Skeletal muscle tissue (tissue), 4 donors: ENCODE measurements around the gene KIF16B. TPM values are rescaled to one million over a fixed set of nuclear protein-coding genes. Genes with fewer than 3 reads are reported as not detected.

Experiments used
- H3K27ac ChIP-seq: one replicate; pipeline ENCODE4 v1.7.0; 2013; ENCODE audit warnings: mild to moderate bottlenecking, low read depth, low read length, inconsistent platforms
- H3K27me3 ChIP-seq, 3 donors: one replicate each; pipeline ENCODE4 v1.7.0; 2013; ENCODE audit warnings: low read length in 3 of 3; ENCODE audit not compliant: control insufficient read depth in 3 of 3, insufficient read depth in 3 of 3
- H3K36me3 ChIP-seq, 3 donors: one replicate each; pipeline ENCODE4 v1.7.0; 2013; ENCODE audit warnings: low read length in 3 of 3; ENCODE audit not compliant: control insufficient read depth in 3 of 3, insufficient read depth in 3 of 3
- H3K4me1 ChIP-seq, 3 donors: one replicate each; pipeline ENCODE4 v1.7.0; 2013; ENCODE audit warnings: low read length in 3 of 3, mild to moderate bottlenecking in 3 of 3; ENCODE audit not compliant: control insufficient read depth in 3 of 3, insufficient read depth in 3 of 3
- H3K4me3 ChIP-seq, 3 donors: one replicate each; pipeline ENCODE4 v1.7.0; 2013; ENCODE audit warnings: low read length in 3 of 3
- H3K9ac ChIP-seq, 3 donors: one replicate each; pipeline ENCODE4 v1.7.0; 2013; ENCODE audit warnings: low read length in 3 of 3, mild to moderate bottlenecking in 3 of 3, moderate library complexity in 2 of 3, low read depth in 1 of 3
- H3K9me3 ChIP-seq, 3 donors: one replicate each; pipeline ENCODE4 v1.7.0; 2013; ENCODE audit warnings: low read length in 3 of 3; ENCODE audit not compliant: control insufficient read depth in 3 of 3
- total RNA-seq: library from RNA; depleted of rRNA; stranded (reverse); fragments of >200 nt; gene quantifications from one replicate; pipeline ENCODE4 v1.2.3, GENCODE V29; 2014
- donor health status: Osteomylitis.

The KIF16B gene
- total RNA-seq, 1 donor from 2014 or later, result 42.8 TPM

DNA sequence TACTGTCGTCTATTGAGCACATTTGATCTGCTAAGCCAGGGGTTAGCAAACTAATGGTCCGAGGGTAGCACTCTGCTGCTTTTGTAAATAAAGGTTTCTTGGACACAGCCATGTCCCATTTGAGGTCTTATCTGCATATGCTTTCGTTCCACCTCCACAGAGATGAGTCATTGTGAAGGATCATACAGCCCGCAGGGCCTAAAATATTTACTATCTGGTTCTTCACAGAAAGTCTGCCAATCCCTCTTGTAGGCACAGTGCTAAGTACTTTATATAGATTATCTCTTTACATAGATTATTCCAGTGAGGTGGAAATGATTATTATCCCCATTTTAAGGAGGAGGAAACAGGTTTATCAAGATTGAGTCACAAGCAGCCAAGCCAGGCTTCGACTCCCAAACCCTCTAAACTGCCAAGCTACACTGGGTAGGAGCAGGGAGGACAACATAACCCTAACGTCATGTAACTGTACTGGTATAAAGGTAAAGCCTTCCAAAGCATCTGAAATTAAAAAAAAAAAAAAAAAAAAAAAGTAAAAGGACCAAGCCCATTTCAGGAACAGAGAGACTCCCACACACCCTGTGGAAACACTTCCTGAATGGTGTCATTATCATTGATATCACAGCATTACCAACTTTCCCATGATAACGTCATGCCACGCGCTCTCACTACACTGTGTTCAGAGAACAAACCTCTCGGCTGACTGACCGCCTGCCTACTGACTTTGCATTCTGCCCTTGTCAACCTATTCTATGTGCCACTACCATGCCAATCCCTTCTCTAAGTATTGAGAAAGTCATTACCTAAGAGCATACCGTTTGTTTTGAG is 101.0 kb downstream of the KIF16B start:
- no peak overlapping the region for H3K27ac ChIP-seq
- no peaks in the 10 kb centered on the region for H3K9me3 ChIP-seq
- H3K9ac ChIP-seq, result no peak overlapping the region
- peaks cover 17 to 21% (median 20%) of the 10 kb centered on the region in 3 donors for H3K4me1 ChIP-seq
- no peaks in the 10 kb centered on the region for H3K27me3 ChIP-seq
- H3K4me3 ChIP-seq, result no peak overlapping the region
- no peaks in the 10 kb centered on the region for H3K36me3 ChIP-seq

GRCh38 chr20:16469395-16469905 is 103.8 kb downstream of the KIF16B start:
- no peaks in the 10 kb centered on the region for H3K27me3 ChIP-seq
- H3K4me3 ChIP-seq, result no peak overlapping the region
- H3K9ac ChIP-seq, result no peak overlapping the region
- no peaks in the 10 kb centered on the region for H3K9me3 ChIP-seq
- H3K27ac ChIP-seq, result no peak overlapping the region
- no peaks in the 10 kb centered on the region for H3K36me3 ChIP-seq
- peaks cover 7 to 8% (median 7%) of the 10 kb centered on the region in 3 donors for H3K4me1 ChIP-seq

DNA sequence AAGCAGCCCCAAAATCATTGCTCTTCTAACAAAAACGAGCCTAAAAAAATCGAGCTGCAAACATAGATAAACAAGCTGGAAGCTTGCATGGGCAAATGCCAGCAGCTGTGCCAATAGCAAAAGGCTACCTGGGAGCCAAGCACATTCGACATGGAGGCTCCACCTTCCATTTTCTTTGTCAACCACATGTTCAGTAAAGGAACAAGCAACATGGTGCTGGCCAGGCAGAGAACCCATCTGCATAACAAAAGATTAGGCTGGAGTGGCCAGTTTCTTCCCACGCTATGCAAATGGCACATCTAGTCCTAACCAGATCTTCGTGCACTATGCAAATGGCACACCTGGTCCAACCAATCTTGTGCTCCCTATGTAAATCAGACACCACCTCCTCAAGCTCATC is 110.5 kb downstream of the KIF16B start:
- no peaks in the 10 kb centered on the region for H3K36me3 ChIP-seq
- no peaks in the 10 kb centered on the region for H3K9me3 ChIP-seq
- peaks cover 0 to 7% (median 7%) of the 10 kb centered on the region in 3 donors for H3K4me1 ChIP-seq
- H3K4me3 ChIP-seq, result no peak overlapping the region
- no peak overlapping the region for H3K27ac ChIP-seq
- H3K27me3 ChIP-seq, result no peaks in the 10 kb centered on the region
- H3K9ac ChIP-seq, result no peak overlapping the region

DNA sequence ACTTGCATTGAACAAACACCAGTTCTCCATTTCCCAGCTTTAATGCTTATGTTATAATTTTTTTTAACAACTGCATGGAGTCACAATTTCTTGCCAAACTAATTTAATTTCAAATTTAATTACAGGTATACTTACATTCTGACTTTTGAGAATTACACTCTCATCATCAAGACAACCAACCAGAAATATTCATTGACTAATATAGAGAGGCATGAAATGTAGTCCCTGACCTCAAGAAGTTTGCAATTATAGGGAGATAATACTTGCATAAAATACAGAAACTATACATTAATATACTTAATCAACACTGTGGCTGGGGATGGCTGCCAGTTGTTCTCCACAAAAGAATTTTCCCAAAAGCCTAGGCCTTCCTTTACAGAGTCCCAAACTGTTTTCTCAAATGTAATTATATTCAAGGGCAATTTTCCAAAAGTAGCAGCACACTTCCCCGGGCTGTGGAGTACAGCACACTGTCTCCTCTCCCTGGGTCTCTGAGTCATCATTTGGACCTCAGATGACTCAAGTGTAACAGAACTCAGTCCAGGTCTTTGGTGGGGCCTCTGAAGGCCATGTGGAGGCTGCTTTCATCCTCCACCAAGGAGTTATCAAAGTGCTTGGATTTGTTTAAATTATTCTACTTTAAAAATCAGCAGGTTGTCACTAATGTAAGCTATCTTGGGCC is 114.1 kb downstream of the KIF16B start:
- Histone ChIP-seq H3K27me3 (no peaks in the 10 kb centered on the region), H3K9me3 (no peaks in the 10 kb centered on the region), H3K9ac (no peak overlapping the region), H3K4me1 (peaks cover 0 to 7% (median 7%) of the 10 kb centered on the region in 3 donors), H3K36me3 (no peaks in the 10 kb centered on the region), H3K4me3 (no peak overlapping the region), H3K27ac (no peak overlapping the region)

DNA sequence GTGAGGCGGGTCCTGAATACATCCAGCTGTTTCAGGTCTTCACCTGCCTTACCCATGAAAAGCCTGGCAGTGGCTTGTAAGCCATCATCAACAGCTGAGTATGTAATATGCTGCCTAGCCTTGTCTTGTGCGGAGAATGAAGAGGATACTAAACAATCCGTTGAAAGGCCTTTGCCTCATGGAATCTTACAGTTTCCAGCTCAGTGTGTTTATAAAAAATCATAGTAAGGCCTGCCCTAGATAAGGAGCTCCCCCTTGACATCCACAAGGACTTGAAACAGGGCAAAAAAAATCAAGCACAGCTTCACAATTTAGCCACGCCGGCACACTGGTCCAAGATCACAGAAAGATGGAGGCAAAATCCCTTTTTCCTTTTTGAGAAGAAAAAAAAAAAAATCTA is 115.7 kb downstream of the KIF16B start:
- Histone ChIP-seq H3K9me3 (no peaks in the 10 kb centered on the region), H3K36me3 (no peaks in the 10 kb centered on the region), H3K27ac (no peak overlapping the region), H3K4me1 (peaks cover 0 to 7% (median 7%) of the 10 kb centered on the region in 3 donors), H3K9ac (no peak overlapping the region), H3K4me3 (no peak overlapping the region), H3K27me3 (no peaks in the 10 kb centered on the region)

- Histone ChIP-seq H3K9me3 (no peaks in the 10 kb centered on the region), H3K4me1 (peaks cover 0 to 10% (median 7%) of the 10 kb centered on the region in 3 donors), H3K27me3 (no peaks in the 10 kb centered on the region), H3K4me3 (no peak overlapping the region), H3K36me3 (no peaks in the 10 kb centered on the region), H3K27ac (no peak overlapping the region), H3K9ac (no peak overlapping the region)
These were observed 117.9 kb downstream of the KIF16B start for GRCh38 chr20:16455324-16455723.

DNA sequence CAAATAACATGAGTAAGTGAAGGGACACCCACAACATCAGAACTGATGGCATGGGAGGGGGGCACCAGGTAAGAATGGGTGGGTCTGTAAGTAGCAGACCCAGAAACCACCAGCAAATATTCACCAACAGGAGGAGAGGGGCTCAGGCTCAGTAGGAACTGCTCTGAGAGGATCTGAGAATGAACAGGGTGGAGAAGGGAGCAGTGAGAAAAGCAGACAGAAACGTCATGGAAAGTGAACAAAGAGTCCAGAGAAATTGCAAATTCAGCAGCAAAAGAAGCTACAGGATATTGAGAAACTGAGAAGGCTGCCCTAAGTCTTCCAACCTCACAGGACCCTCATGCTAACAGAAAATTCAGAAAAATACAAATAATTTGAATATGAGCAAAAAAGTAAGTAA is 121.3 kb downstream of the KIF16B start:
- Histone ChIP-seq H3K27me3 (no peaks in the 10 kb centered on the region), H3K9me3 (no peaks in the 10 kb centered on the region), H3K9ac (no peak overlapping the region), H3K27ac (no peak overlapping the region), H3K4me3 (no peak overlapping the region), H3K4me1 (peaks cover 0 to 2% (median 0%) of the 10 kb centered on the region in 3 donors), H3K36me3 (no peaks in the 10 kb centered on the region)

DNA sequence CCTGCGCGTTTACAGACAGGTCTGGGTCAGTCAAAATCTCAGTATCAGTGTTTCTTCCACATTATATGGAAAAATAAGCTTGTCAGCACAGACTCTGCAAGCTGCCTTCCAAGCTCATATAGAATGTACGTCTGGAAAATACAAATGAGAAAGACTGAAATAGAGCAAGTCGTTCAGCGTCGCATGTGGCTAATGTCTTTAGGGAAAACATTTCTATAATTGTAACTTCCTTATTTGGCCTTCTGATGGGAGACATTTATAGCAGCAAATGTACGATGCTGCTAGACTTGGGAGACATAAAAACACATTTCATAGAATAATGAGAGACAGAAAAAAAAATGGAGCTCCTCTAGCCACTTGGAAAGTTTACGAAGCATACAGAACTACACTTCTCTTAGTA is 122.2 kb downstream of the KIF16B start:
- no peaks in the 10 kb centered on the region for H3K36me3 ChIP-seq
- H3K9ac ChIP-seq, result no peak overlapping the region
- H3K4me3 ChIP-seq, result no peak overlapping the region
- H3K27me3 ChIP-seq, result no peaks in the 10 kb centered on the region
- H3K9me3 ChIP-seq, result no peaks in the 10 kb centered on the region
- H3K4me1 ChIP-seq, result peaks cover 0 to 2% (median 0%) of the 10 kb centered on the region in 3 donors
- no peak overlapping the region for H3K27ac ChIP-seq

GRCh38 chr20:16446991-16447390 is 126.3 kb downstream of the KIF16B start:
- no peak overlapping the region for H3K27ac ChIP-seq
- no peaks in the 10 kb centered on the region for H3K9me3 ChIP-seq
- peaks cover 12 to 14% (median 13%) of the 10 kb centered on the region in 3 donors for H3K4me1 ChIP-seq
- no peaks in the 10 kb centered on the region for H3K36me3 ChIP-seq
- H3K4me3 ChIP-seq, result no peak overlapping the region
- no peak overlapping the region for H3K9ac ChIP-seq
- no peaks in the 10 kb centered on the region for H3K27me3 ChIP-seq

GRCh38 chr20:16446246-16446645 is 127.0 kb downstream of the KIF16B start:
- Histone ChIP-seq H3K27ac (no peak overlapping the region), H3K4me3 (no peak overlapping the region), H3K9me3 (no peaks in the 10 kb centered on the region), H3K27me3 (no peaks in the 10 kb centered on the region), H3K4me1 (peaks cover 11 to 13% (median 12%) of the 10 kb centered on the region in 3 donors), H3K36me3 (no peaks in the 10 kb centered on the region), H3K9ac (no peak overlapping the region)
